Neural progenitor cell (in vitro differentiated cells): ENCODE measurements around the gene SLFN12L. TPM values are rescaled to one million over a fixed set of nuclear protein-coding genes. Genes with fewer than 3 reads are reported as not detected.

Source experiments
- DNase-seq: peaks from one replicate; pipeline ENCODE4 v3.0.0-alpha.2; 2016; ENCODE audit warnings: low spot score
- H2AFZ ChIP-seq: fragments of 200-600 bp; sonication (generic); replicated peaks from 2 replicates; pipeline ENCODE4 v1.6.1; 2016; ENCODE audit warnings: antibody characterized with exemption
- H3F3A ChIP-seq: fragments of 200-600 bp; sonication (generic); 2 replicates; pipeline ENCODE4 v1.6.1; 2016; ENCODE audit warnings: antibody characterized with exemption, low read depth
- H3K27ac ChIP-seq: fragments of 200-600 bp; sonication (generic); 2 replicates; pipeline ENCODE4 v1.5.1; 2016; ENCODE audit warnings: mild to moderate bottlenecking
- H3K27me3 ChIP-seq: fragments of 200-600 bp; sonication (generic); 2 replicates; pipeline ENCODE4 v1.6.1; 2016; ENCODE audit warnings: mild to moderate bottlenecking, moderate library complexity
- H3K36me3 ChIP-seq: fragments of 200-600 bp; sonication (generic); 2 replicates; pipeline ENCODE4 v1.5.1; 2016
- H3K4me1 ChIP-seq: fragments of 200-600 bp; sonication (generic); 2 replicates; pipeline ENCODE4 v1.6.1; 2016; ENCODE audit warnings: mixed run types
- H3K4me2 ChIP-seq: fragments of 200-600 bp; sonication (generic); 2 replicates; pipeline ENCODE4 v1.6.1; 2016
- H3K4me3 ChIP-seq: fragments of 200-600 bp; sonication (generic); 2 replicates; pipeline ENCODE4 v1.5.1; 2016
- H3K79me2 ChIP-seq: fragments of 200-600 bp; sonication (generic); 2 replicates; pipeline ENCODE4 v1.6.1; 2016; ENCODE audit warnings: low read depth
- H3K9ac ChIP-seq: fragments of 200-600 bp; sonication (generic); 2 replicates; pipeline ENCODE4 v1.6.1; 2016
- H3K9me3 ChIP-seq: fragments of 200-600 bp; sonication (generic); 2 replicates; pipeline ENCODE4 v1.5.1; 2016; ENCODE audit warnings: low read depth
- H4K20me1 ChIP-seq: fragments of 200-600 bp; sonication (generic); 2 replicates; pipeline ENCODE4 v1.6.1; 2016; ENCODE audit warnings: low read depth
- H3K27ac Mint-ChIP-seq: 3 replicates; pipeline ENCODE4 v1.8.0; 2021; ENCODE audit warnings: mixed read lengths
- H3K27me3 Mint-ChIP-seq: 2 replicates; pipeline ENCODE4 v1.8.0; 2022; ENCODE audit warnings: low read depth, mild to moderate bottlenecking, inconsistent platforms, moderate library complexity, mixed read lengths; ENCODE audit not compliant: insufficient read depth
- H3K36me3 Mint-ChIP-seq: 3 replicates; pipeline ENCODE4 v1.8.0; 2021; ENCODE audit warnings: mixed read lengths
- H3K4me1 Mint-ChIP-seq: 3 replicates; pipeline ENCODE4 v1.8.0; 2021; ENCODE audit warnings: mixed read lengths
- H3K4me3 Mint-ChIP-seq: 3 replicates; pipeline ENCODE4 v1.8.0; 2021; ENCODE audit warnings: mild to moderate bottlenecking, moderate library complexity, mixed read lengths
- H3K9me3 Mint-ChIP-seq: 3 replicates; pipeline ENCODE4 v1.8.0; 2020; ENCODE audit warnings: mixed read lengths
- CTCF ChIP-seq: fragments of 200-600 bp; sonication (generic); IDR thresholded peaks from 2 replicates; pipeline ENCODE4 v1.5.1; 2017; ENCODE audit warnings: antibody characterized with exemption, mild to moderate bottlenecking
- EZH2 ChIP-seq: fragments of 200-600 bp; sonication (generic); IDR thresholded peaks from 2 replicates; pipeline ENCODE4 v1.6.1; 2017; ENCODE audit warnings: antibody characterized with exemption, mild to moderate bottlenecking, moderate library complexity
- EZH2phosphoT487 ChIP-seq: fragments of 200-600 bp; sonication (generic); IDR thresholded peaks from 2 replicates; pipeline ENCODE4 v1.6.1; 2017; ENCODE audit warnings: antibody characterized with exemption
- total RNA-seq: library from RNA; depleted of rRNA; stranded (reverse); fragments of >200 nt; gene quantifications from 2 replicates; pipeline ENCODE4 v1.2.3, GENCODE V29; 2015; ENCODE audit warnings: low replicate concordance

The SLFN12L gene
- total RNA-seq, 1 donor from 2014 or later = not detected

- H2AFZ ChIP-seq = no peak overlapping the region
- H3K9me3 Mint-ChIP-seq = no peaks in the 10 kb centered on the region
- H3K4me3 ChIP-seq = no peak overlapping the region
- H3K4me2 ChIP-seq = no peak overlapping the region
- no peaks in the 10 kb centered on the region for H3K9me3 ChIP-seq
- no peaks in the 10 kb centered on the region for H4K20me1 ChIP-seq
- no peaks in the 10 kb centered on the region for H3K36me3 ChIP-seq
- H3K4me1 Mint-ChIP-seq = peaks cover 3% of the 10 kb centered on the region
- no peaks in the 10 kb centered on the region for H3K79me2 ChIP-seq
- H3K27me3 Mint-ChIP-seq = peaks cover 2% of the 10 kb centered on the region
- DNase-seq = no peak
- no peaks in the 10 kb centered on the region for H3K4me1 ChIP-seq
- H3K27me3 ChIP-seq = peaks cover 33% of the 10 kb centered on the region
- H3K36me3 Mint-ChIP-seq = no peaks in the 10 kb centered on the region
- no peak for TF ChIP-seq EZH2
- peak; percentile 13 for TF ChIP-seq CTCF
- no peak for TF ChIP-seq EZH2phosphoT487
- H3F3A ChIP-seq = no peaks in the 10 kb centered on the region
- no peak overlapping the region for H3K9ac ChIP-seq
- no peak overlapping the region for H3K4me3 Mint-ChIP-seq
- H3K27ac ChIP-seq = no peak overlapping the region
- H3K27ac Mint-ChIP-seq = no peak overlapping the region
These were observed 18.2 kb upstream of the SLFN12L start for GRCh38 chr17:35555691-35556090.

- TF ChIP-seq EZH2phosphoT487 = no peak
- TF ChIP-seq CTCF = no peak
- no peak for TF ChIP-seq EZH2
- H3K27ac Mint-ChIP-seq = no peak overlapping the region
- H3K4me1 Mint-ChIP-seq = peaks cover 3% of the 10 kb centered on the region
- Histone ChIP-seq H3K4me3 (no peak overlapping the region), H3K36me3 (no peaks in the 10 kb centered on the region), H3K4me2 (no peak overlapping the region), H3K79me2 (no peaks in the 10 kb centered on the region), H4K20me1 (no peaks in the 10 kb centered on the region), H3K9me3 (no peaks in the 10 kb centered on the region), H3F3A (no peaks in the 10 kb centered on the region), H3K27me3 (peaks cover 31% of the 10 kb centered on the region), H3K4me1 (no peaks in the 10 kb centered on the region), H3K27ac (no peak overlapping the region), H2AFZ (no peak overlapping the region), H3K9ac (no peak overlapping the region)
- H3K36me3 Mint-ChIP-seq = no peaks in the 10 kb centered on the region
- no peak overlapping the region for H3K4me3 Mint-ChIP-seq
- peaks cover 4% of the 10 kb centered on the region for H3K27me3 Mint-ChIP-seq
- DNase-seq = no peak
- no peaks in the 10 kb centered on the region for H3K9me3 Mint-ChIP-seq
These were observed 17.2 kb upstream of the SLFN12L start for GRCh38 chr17:35554668-35555067.

- Mint-ChIP-seq H3K27ac (no peak overlapping the region), H3K27me3 (peaks cover 4% of the 10 kb centered on the region), H3K9me3 (no peaks in the 10 kb centered on the region), H3K4me1 (peaks cover 3% of the 10 kb centered on the region), H3K36me3 (no peaks in the 10 kb centered on the region), H3K4me3 (no peak overlapping the region)
- Histone ChIP-seq H3K4me2 (no peak overlapping the region), H3K4me1 (no peaks in the 10 kb centered on the region), H4K20me1 (no peaks in the 10 kb centered on the region), H3K9ac (no peak overlapping the region), H3K4me3 (no peak overlapping the region), H2AFZ (no peak overlapping the region), H3K27ac (no peak overlapping the region), H3K9me3 (no peaks in the 10 kb centered on the region), H3K27me3 (peaks cover 31% of the 10 kb centered on the region), H3K79me2 (no peaks in the 10 kb centered on the region), H3F3A (no peaks in the 10 kb centered on the region), H3K36me3 (no peaks in the 10 kb centered on the region)
- TF ChIP-seq CTCF (no peak), EZH2 (no peak), EZH2phosphoT487 (no peak)
- DNase-seq = no peak
These were observed 15.8 kb upstream of the SLFN12L start for GRCh38 chr17:35553310-35553709.

GRCh38 chr17:35548978-35549377, 11.5 kb upstream of the SLFN12L start:
- H3K4me3 ChIP-seq = no peak overlapping the region
- H3K27me3 ChIP-seq = peaks cover 54% of the 10 kb centered on the region
- H3K4me1 Mint-ChIP-seq = no peaks in the 10 kb centered on the region

More at GRCh38 chr17:35548978-35549377, 11.5 kb upstream of the SLFN12L start:
- no peaks in the 10 kb centered on the region for H3K36me3 Mint-ChIP-seq
- H3K27ac ChIP-seq = no peak overlapping the region
- H2AFZ ChIP-seq = no peak overlapping the region
- H3K9ac ChIP-seq = no peak overlapping the region
- no peak for TF ChIP-seq CTCF
- TF ChIP-seq EZH2phosphoT487 = no peak
- no peak for TF ChIP-seq EZH2
- H3K79me2 ChIP-seq = no peaks in the 10 kb centered on the region
- H3K27me3 Mint-ChIP-seq = peaks cover 9% of the 10 kb centered on the region
- no peak overlapping the region for H3K4me2 ChIP-seq
- no peaks in the 10 kb centered on the region for H3K9me3 ChIP-seq
- DNase-seq = no peak
- H3K27ac Mint-ChIP-seq = no peak overlapping the region
- H3F3A ChIP-seq = no peaks in the 10 kb centered on the region
- no peaks in the 10 kb centered on the region for H3K4me1 ChIP-seq
- H3K36me3 ChIP-seq = no peaks in the 10 kb centered on the region
- H4K20me1 ChIP-seq = no peaks in the 10 kb centered on the region
- no peaks in the 10 kb centered on the region for H3K9me3 Mint-ChIP-seq
- H3K4me3 Mint-ChIP-seq = no peak overlapping the region
